ENCODE measurements around the gene IVD.

- TF ChIP-seq CTCF (optimal IDR thresholded peaks at IDR 0.05 in 1 of 3, IDR thresholded peaks at IDR 0.05 in 1 of 3, conservative IDR thresholded peaks at IDR 0.05 in 1 of 3; ENCODE audit: extremely low read depth in 1 of 3, insufficient read depth in 2 of 3, low read length in 3 of 3) (no peak), EZH2 (IDR thresholded peaks at IDR 0.05; ENCODE audit: low read length) (no peak)
Observed at GRCh38 chr15:40366457-40367370, 38.9 kb upstream of the IVD start.

Data from keratinocyte (primary cell).